ENCODE results near the gene KCNIP4.

Gene KCNIP4

DNA sequence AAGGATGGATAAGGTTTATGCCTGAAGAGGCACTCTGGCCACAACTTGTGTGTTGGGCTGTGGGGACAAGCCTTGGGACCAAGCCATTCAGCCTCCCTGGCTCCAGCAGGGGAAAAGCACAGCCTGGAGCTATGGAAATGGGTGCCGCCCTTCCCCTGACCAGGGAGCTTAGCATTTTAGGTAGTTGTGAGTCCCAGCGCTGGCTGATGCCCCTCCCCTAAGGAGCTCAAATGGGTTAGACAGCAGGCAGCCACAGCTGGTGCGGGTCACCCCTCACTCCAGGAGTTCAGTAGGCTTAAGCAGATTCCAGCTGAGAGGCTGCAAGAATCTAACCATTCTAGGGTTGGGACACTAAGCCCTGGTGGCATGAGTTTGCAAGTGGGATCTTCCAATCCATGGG lies 172.9 kb downstream of the KCNIP4 start:
- no peak for TF ChIP-seq CTCF (IDR thresholded peaks at IDR 0.05)

DNA sequence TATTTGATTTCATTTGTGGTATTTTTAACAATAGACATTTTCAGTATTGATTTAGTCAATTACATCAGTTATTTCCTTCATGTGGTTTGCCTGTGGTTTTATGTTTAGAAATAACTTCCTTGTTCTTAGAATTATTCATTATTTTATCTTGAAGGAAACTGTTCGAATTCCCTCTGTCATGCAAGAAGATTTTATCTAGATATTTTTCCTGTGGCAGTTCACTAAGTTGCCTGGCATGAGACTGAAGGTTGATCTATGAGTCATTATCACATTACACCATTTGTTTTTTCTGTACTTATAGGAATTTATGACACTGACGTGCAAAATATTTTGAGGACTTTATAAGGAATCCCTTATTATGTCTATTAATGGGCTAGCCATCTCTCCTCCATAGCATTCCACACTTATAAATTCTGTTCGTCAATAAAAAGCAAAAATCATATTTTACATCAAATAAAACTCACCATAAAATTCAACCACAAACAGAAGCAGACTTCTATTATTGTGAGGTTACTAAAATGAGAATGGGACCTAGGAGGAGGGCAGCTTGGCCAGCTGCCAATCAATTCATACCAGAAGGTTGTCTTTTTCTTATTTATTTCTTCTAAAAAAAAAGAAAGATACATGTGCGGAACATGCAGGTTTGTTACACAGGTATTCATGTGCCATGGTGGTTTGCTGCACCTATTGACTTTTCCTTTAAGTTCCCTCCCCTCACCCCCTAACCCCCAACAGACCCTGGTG lies 179.0 kb downstream of the KCNIP4 start:
- TF ChIP-seq CTCF (IDR thresholded peaks at IDR 0.05) = no peak

DNA sequence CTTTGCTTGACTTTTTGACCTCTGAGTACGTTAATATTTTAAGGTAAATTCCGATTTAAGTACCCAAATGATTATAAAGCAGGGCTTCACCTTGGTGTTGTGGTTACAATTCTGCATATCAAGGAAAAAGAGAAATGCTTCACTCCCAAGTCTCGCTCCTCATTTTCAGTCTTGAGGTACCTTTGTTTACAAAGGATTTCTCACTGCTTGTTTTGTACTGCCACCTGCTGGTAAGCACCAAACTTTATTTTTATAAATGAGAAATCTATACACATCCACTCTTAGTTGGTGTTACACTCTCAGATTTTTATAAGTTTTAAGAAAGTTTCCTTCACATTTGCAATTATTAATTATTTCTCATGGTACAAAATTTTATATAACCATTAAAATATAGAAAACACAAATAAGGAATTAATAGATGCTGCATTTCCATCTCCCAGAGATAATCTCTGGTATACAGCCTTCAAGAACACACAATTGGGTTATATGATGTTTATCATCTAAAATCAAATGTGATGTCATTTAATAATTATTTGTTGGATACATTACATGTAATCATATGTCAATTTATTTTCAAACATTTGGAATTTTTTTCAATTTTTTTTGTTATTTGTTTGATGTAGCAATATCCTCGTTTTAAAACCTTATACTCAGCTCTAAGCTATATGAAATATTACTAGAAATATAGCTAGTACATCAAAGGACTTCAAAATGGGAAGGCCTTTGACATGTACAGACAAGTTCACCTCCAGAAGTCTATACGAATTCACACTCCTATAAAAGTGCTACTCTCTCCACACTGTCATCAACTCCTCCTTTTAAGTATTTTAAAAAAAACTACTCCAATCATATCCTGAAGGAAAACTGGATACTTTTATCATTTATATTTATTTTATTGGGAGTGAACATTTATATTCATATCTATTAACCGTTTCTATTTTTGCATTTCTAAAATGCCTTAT lies 179.9 kb downstream of the KCNIP4 start:
- TF ChIP-seq CTCF (IDR thresholded peaks at IDR 0.05) = peak; percentile 69

DNA sequence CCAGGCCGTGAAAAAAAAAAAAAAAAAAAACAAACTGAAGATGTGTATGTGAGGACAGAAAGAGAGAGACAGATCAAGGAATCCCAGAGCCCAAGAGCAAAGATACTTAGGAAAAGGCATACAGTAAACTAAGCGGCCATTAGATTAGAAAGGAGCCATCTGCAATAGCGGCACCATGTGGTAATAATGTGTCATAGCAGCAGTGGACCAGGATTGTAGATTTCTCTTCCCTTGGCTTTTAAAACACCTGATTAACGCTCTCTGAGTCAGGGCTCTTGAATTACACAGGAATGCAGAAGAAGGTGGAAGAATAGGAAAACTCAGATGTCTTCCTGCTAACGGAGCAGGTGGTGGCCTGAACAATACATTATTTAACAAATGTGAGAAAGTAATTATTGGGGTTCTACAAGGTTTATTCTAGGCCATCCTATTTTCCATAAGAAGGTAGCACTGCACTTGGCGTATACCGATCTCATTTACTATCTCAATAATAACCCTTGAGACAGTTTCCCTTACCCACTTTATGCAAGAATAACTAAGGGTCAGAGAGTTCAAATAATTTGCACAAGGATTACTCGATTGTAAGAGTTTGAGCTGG lies 182.7 kb downstream of the KCNIP4 start:
- peak; percentile 91 for TF ChIP-seq CTCF (IDR thresholded peaks at IDR 0.05)

DNA sequence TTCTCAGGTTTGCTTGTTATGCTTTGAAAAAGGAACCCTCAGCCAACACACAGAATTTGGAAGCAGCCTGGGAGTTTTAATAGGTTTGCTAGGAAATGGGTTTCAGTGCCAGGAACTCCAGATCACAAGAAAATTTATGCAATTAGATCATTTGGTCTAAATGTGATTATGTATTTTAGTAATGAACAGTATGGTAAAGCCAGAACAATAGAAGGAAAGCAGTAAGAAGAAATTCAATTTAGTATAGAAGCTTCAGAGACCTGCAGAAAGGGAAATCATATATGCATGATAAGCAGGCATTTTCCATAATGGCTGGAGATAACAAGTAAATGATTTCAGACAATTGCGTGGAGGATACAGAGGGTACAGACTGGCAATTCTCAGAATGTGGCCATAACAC lies 184.7 kb downstream of the KCNIP4 start:
- TF ChIP-seq CTCF (IDR thresholded peaks at IDR 0.05) = no peak

DNA sequence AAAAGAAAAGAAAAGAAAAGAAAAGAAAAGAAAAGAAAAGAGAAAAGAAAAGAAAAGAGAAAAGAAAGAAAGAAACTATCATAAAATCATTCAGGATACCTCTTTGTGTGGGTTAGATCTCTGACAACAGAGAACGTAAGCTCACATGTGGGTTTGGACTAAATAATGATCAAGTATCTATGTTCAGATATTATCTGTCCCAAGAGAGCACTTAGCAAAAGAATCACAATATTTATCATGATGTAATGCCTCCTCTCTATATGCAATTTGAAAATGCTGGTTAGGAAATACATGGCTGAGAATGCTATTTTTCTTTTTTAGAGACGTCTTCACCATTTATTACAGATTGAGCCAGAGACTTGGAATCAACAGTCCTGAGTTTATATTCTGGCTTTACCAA lies 191.3 kb downstream of the KCNIP4 start:
- no peak for TF ChIP-seq CTCF (IDR thresholded peaks at IDR 0.05)

GRCh38 chr4:21753084-21753760 lies 195.3 kb downstream of the KCNIP4 start:
- TF ChIP-seq CTCF (IDR thresholded peaks at IDR 0.05) = no peak
